ENCODE data around the gene STK32B. TPM values are rescaled to one million over a fixed set of nuclear protein-coding genes. Genes with fewer than 3 reads are reported as not detected.

STK32B gene
- total RNA-seq, 2 donors from 2014 or later = not detected

DNA sequence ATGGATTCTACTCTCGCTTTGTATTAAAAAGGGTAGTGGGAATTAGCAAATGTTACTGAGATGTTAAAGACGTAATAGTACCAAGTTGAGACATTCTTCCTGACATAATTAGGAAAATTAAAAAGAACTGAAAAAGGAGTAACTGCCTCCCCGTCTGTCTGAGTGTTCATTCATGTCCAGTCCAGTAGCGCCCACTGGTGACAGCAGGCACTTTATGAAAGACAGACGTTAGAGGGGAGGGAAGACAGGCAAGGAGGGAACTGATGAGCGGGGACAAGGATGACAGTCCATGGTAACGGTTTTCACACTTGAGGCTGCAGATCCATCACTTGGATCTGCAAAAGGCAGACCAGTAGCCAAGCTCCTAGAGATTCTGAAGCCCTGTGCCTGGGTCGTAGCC lies 326.7 kb downstream of the STK32B start:
- Mint-ChIP-seq H3K27me3 (peaks cover 4 to 24% of the 10 kb centered on the region in 2 donors), H3K4me3 (no peak overlapping the region), H3K36me3 (peaks cover 5% of the 10 kb centered on the region), H3K27ac (no peak overlapping the region), H3K4me1 (ENCODE audit: low read depth in 2 of 2) (no peaks in the 10 kb centered on the region), H3K9me3 (peaks cover 5% of the 10 kb centered on the region)
- ATAC-seq (no peak), DNase-seq (ENCODE audit: low spot score) (no peak)

DNA sequence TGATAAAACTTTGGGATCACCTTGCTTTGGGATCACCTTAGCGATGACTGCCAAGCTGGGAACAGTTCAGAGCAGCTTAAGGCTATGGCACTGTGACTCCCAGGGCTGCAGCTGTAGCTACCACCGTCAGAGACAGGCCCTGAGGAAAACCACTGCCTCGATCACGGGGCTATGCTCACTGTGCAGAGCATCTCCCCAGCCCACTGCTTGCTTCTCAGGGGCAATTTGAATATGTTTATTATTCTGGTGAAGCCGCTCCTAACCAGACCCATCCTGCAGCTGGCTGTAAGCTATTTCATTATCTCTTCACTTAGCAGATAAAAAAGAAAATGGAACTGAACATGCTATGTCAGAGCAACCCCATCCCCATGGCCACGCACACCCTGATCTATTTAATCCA lies 328.6 kb downstream of the STK32B start:
- DNase-seq (ENCODE audit: low spot score) (no peak), ATAC-seq (no peak)
- Mint-ChIP-seq H3K9me3 (no peaks in the 10 kb centered on the region), H3K4me1 (ENCODE audit: low read depth in 2 of 2) (peaks cover 5 to 12% of the 10 kb centered on the region in 2 donors), H3K27me3 (peaks cover 3 to 17% of the 10 kb centered on the region in 2 donors), H3K36me3 (no peaks in the 10 kb centered on the region), H3K27ac (no peak overlapping the region), H3K4me3 (no peak overlapping the region)

DNA sequence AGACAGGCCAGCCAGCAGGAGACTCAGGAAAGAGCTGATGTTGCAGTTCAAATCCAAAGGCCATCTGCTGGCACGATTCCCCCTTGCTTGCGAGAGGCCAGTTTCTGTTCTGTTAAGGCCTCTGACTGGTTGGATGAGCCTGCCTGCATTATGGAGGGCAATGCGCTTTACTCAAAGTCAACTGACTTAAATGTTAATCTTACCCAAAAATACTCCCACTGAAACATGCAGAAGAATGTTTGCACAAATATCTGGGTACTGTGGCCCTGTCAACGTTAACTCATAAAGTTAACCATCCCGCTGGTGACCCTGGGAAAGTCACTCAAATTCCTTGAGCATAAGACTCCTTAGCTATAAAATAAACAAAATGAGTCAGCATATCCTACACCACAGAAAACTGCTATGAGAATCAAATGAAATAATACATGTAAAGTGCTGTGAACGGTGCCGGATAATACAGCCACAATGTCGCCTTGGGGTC lies 330.7 kb downstream of the STK32B start:
- H3K4me1 Mint-ChIP-seq (ENCODE audit: low read depth in 2 of 2) = peaks cover 6 to 21% of the 10 kb centered on the region in 2 donors
- no peak overlapping the region for H3K4me3 Mint-ChIP-seq
- H3K36me3 Mint-ChIP-seq = no peaks in the 10 kb centered on the region
- peaks cover 3 to 7% of the 10 kb centered on the region in 2 donors for H3K27me3 Mint-ChIP-seq
- DNase-seq (ENCODE audit: low spot score) (no peak), ATAC-seq (no peak)
- H3K27ac Mint-ChIP-seq = no peak overlapping the region
- H3K9me3 Mint-ChIP-seq = no peaks in the 10 kb centered on the region

- Mint-ChIP-seq H3K36me3 (no peaks in the 10 kb centered on the region), H3K4me1 (ENCODE audit: low read depth in 2 of 2) (peaks cover 6 to 21% of the 10 kb centered on the region in 2 donors), H3K27me3 (peaks cover 0 to 3% of the 10 kb centered on the region in 2 donors), H3K9me3 (no peaks in the 10 kb centered on the region), H3K4me3 (no peak overlapping the region), H3K27ac (no peak overlapping the region)
- DNase-seq (ENCODE audit: low spot score) = no peak
- ATAC-seq = no peak
Observed at GRCh38 chr4:5383191-5383980, 332.1 kb downstream of the STK32B start.

- Mint-ChIP-seq H3K4me1 (ENCODE audit: low read depth in 2 of 2) (peaks cover 6 to 21% of the 10 kb centered on the region in 2 donors), H3K27ac (no peak overlapping the region), H3K36me3 (no peaks in the 10 kb centered on the region), H3K9me3 (no peaks in the 10 kb centered on the region), H3K4me3 (no peak overlapping the region), H3K27me3 (peaks cover 0 to 3% of the 10 kb centered on the region in 2 donors)
- DNase-seq (ENCODE audit: low spot score) (no peak), ATAC-seq (no peak)
Observed at GRCh38 chr4:5385741-5386311, 334.5 kb downstream of the STK32B start.

- DNase-seq (ENCODE audit: low spot score) (no peak), ATAC-seq (no peak)
- Mint-ChIP-seq H3K36me3 (no peaks in the 10 kb centered on the region), H3K4me1 (ENCODE audit: low read depth in 2 of 2) (peaks cover 6 to 21% of the 10 kb centered on the region in 2 donors), H3K27ac (no peak overlapping the region), H3K27me3 (peaks cover 0 to 3% of the 10 kb centered on the region in 2 donors), H3K4me3 (no peak overlapping the region), H3K9me3 (no peaks in the 10 kb centered on the region)
Observed at GRCh38 chr4:5386921-5387320, 335.6 kb downstream of the STK32B start.

DNA sequence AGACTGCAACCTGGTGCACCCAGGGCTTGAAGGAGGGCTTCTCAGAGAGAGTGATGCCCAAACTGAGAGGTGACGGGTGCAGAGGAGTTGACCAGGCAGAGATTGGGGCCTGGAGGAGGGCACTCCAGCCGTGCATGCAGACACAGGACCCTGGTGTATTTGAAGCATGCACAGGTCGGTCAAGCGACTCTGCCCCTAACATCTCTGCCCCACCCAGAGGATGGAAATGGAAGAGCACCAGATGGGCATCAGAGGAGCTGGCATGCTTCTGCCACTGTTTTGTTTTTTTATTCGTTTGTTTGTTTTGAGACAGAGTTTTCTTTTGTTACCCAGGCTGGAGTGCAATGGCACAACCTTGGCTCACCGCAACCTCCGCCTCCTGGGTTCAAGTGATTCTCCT lies 336.2 kb downstream of the STK32B start:
- Mint-ChIP-seq H3K4me1 (ENCODE audit: low read depth in 2 of 2) (peaks cover 6 to 21% of the 10 kb centered on the region in 2 donors), H3K36me3 (no peaks in the 10 kb centered on the region)

DNA sequence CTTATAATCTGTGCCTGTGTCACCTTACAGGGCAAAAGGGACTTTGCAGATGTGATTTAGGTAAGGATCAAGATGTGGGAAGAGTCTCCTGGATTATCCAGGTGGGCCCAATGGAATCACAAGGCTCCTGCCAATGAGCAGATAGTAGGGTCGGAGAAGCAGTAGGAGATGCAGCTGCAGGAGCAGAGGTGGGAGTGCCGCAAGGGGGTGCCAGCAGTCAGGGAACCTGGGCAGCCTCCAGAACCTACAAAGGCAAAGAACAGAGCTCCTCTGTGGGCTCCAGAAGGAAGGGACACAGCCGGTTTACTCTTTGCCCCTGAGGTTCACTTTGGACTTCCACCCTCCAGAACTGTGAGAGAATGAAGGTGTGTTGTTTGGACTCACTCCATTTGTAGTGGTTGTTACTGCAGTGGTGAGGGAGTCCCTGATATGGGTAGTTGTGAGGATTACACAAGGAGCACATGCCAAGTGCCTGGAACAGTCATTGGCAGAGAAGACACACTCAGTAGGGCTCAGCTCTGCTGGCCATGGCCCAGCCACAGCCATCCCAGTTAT lies 338.6 kb downstream of the STK32B start:
- no peaks in the 10 kb centered on the region for H3K27me3 Mint-ChIP-seq
- no peak for DNase-seq (ENCODE audit: low spot score)
- ATAC-seq = no peak
- no peak overlapping the region for H3K4me3 Mint-ChIP-seq
- no peaks in the 10 kb centered on the region for H3K36me3 Mint-ChIP-seq
- peaks cover 2 to 10% of the 10 kb centered on the region in 2 donors for H3K4me1 Mint-ChIP-seq (ENCODE audit: low read depth in 2 of 2)
- no peaks in the 10 kb centered on the region for H3K9me3 Mint-ChIP-seq
- no peak overlapping the region for H3K27ac Mint-ChIP-seq

More for the DNA sequence above, 336.2 kb downstream of the STK32B start:
- ATAC-seq (no peak), DNase-seq (ENCODE audit: low spot score) (no peak)
- Mint-ChIP-seq H3K27me3 (peaks cover 0 to 3% of the 10 kb centered on the region in 2 donors), H3K4me3 (no peak overlapping the region), H3K27ac (no peak overlapping the region), H3K9me3 (no peaks in the 10 kb centered on the region)

DNA sequence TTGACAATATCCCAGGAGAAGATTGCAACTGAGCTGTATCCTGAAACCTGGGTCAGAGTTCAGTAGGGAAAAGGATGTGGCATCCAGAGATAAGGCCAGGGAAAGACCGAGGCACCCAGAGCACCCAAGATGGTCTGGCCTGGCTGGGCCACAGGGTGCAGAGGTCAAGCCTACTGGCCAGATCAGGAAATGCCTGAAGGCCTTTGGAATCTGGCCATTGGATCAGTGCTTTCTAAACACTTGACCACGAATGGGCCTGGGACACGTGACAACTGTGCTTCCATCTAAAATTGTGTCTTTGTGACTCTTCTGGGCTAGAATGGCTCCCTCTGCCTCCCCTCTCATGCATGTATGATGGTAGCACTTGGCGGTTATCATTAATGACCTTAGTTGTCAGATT lies 340.2 kb downstream of the STK32B start:
- Mint-ChIP-seq H3K27ac (no peak overlapping the region), H3K4me1 (ENCODE audit: low read depth in 2 of 2) (no peaks in the 10 kb centered on the region), H3K36me3 (no peaks in the 10 kb centered on the region), H3K27me3 (peaks cover 0 to 2% of the 10 kb centered on the region in 2 donors), H3K4me3 (no peak overlapping the region), H3K9me3 (no peaks in the 10 kb centered on the region)
- no peak for DNase-seq (ENCODE audit: low spot score)
- no peak for ATAC-seq

DNA sequence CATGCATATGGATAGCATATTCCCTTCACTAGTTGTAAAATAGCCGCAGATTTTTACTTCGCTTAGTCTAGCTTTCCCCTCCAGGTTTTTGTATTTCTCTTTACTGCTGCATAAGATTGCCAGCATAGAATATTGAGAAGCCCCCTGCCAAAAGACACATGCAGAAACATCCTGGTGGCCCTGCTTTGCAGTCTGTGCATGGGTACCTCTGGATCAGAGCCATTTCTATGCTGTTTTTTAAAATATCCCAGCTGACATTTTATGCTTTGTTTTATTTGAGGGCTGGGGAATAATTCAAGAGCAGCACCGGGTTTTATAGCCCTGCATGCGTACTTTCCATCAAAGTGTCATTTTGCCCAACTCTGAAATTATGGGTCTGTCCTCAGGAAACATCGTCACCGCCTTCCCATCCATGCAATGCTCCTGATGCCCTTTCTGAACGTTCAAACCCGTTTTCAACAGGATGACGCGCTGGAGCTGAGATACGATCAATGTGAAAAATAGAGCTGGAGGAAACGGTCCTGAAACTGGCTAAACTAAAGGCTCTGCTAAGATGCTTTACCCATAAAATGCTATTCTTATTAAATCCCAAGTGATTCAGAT lies 342.7 kb downstream of the STK32B start:
- no peaks in the 10 kb centered on the region for H3K4me1 Mint-ChIP-seq (ENCODE audit: low read depth in 2 of 2)
- no peak for ATAC-seq
- H3K36me3 Mint-ChIP-seq = no peaks in the 10 kb centered on the region
- H3K4me3 Mint-ChIP-seq = no peak overlapping the region
- H3K27ac Mint-ChIP-seq = no peak overlapping the region
- peaks cover 0 to 2% of the 10 kb centered on the region in 2 donors for H3K27me3 Mint-ChIP-seq
- H3K9me3 Mint-ChIP-seq = no peaks in the 10 kb centered on the region
- DNase-seq (ENCODE audit: low spot score) = no peak

DNA sequence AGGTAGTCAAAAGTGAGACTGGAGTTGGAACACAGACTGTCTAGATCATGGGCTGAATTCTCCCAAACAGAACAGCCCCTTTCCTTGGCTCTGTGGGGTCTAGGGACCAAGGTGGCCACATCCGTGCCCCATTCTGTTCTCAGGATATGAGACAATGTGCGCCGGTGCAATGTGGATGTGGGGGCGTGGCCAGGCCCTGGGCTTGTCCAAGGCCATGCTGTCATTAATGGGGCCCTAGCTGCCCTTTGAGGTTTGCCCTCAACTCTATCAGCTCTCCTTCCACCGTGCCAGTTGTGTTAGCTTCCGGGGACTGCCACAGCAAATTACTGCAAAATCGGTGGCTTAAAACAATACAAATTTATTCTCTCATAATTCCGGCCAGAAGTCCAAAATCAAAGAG lies 344.5 kb downstream of the STK32B start:
- Mint-ChIP-seq H3K4me1 (ENCODE audit: low read depth in 2 of 2) (no peaks in the 10 kb centered on the region), H3K36me3 (no peaks in the 10 kb centered on the region), H3K27ac (no peak overlapping the region), H3K27me3 (peaks cover 0 to 3% of the 10 kb centered on the region in 2 donors), H3K9me3 (no peaks in the 10 kb centered on the region), H3K4me3 (no peak overlapping the region)
- ATAC-seq (no peak), DNase-seq (ENCODE audit: low spot score) (no peak)

- Mint-ChIP-seq H3K4me1 (ENCODE audit: low read depth in 2 of 2) (no peaks in the 10 kb centered on the region), H3K4me3 (no peak overlapping the region), H3K9me3 (no peaks in the 10 kb centered on the region), H3K36me3 (no peaks in the 10 kb centered on the region), H3K27ac (no peak overlapping the region), H3K27me3 (peaks cover 4 to 9% of the 10 kb centered on the region in 2 donors)
- no peak for DNase-seq (ENCODE audit: low spot score)
- no peak for ATAC-seq
Observed at GRCh38 chr4:5398056-5398455, 346.8 kb downstream of the STK32B start.

DNA sequence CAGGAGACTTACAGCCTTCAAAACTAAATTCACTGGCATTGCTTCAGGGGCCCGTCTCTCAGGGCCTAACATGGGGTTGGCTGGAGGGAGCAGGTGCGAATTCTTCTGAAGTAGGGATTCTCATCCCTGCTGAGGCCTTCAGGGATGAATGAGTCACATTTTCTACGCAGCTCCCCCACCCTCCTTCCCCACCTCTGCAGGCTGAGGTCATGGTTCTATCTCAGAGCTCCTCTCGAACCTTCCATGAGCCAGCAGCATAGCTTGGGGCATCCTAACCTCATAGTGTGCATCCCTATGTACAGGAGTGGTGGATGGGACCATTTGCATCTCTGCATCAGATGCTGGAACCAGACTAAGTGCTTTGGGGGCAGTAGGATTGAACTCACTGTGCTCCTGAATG lies 347.8 kb downstream of the STK32B start:
- H3K36me3 Mint-ChIP-seq = no peaks in the 10 kb centered on the region
- H3K4me3 Mint-ChIP-seq = no peak overlapping the region
- H3K9me3 Mint-ChIP-seq = no peaks in the 10 kb centered on the region
- no peak overlapping the region for H3K27ac Mint-ChIP-seq
- peaks cover 4 to 9% of the 10 kb centered on the region in 2 donors for H3K27me3 Mint-ChIP-seq
- no peaks in the 10 kb centered on the region for H3K4me1 Mint-ChIP-seq (ENCODE audit: low read depth in 2 of 2)
- DNase-seq (ENCODE audit: low spot score) = no peak
- no peak for ATAC-seq
